KOPT-K1 (cell line): ENCODE results near the gene PPP1R8.

Experiments used
- H3K27ac ChIP-seq: fragments of 200-600 bp; sonication (generic); 2 replicates; pipeline ENCODE4 v1.5.1; 2016; ENCODE audit warnings: antibody characterized with exemption, mild to moderate bottlenecking, low read depth, low read length; ENCODE audit not compliant: poor library complexity, severe bottlenecking
- H3K36me3 ChIP-seq: fragments of 200-600 bp; sonication (generic); 2 replicates; pipeline ENCODE4 v1.5.1; 2017; ENCODE audit warnings: antibody characterized with exemption, mild to moderate bottlenecking, low read length, moderate library complexity; ENCODE audit not compliant: insufficient read depth
- H3K9me3 ChIP-seq: fragments of 200-600 bp; sonication (generic); 2 replicates; pipeline ENCODE4 v1.5.1; 2017; ENCODE audit warnings: antibody characterized with exemption, low read length, mild to moderate bottlenecking; ENCODE audit not compliant: insufficient read depth, poor library complexity, severe bottlenecking

The PPP1R8 gene

DNA sequence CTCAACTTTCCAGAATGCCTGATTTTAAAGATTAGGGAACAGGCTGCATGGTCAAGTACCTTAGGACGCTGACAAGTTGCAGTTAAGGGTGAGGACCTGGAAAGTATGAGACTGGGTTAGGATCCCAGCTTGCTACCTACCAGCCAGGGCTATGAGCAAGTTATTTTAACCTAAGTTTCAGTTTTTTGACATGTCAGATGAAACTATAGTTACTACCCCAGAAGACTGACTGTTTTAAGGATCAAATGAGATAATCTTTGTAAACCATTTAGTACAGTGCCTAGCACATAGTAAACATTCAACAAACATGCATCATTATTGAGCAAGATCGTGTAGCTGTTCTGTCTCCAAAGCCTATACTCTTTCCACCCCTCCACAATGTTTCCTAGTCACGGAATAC is 56.2 kb downstream of the PPP1R8 start:
- Histone ChIP-seq H3K27ac (no peak overlapping the region), H3K9me3 (no peaks in the 10 kb centered on the region), H3K36me3 (peaks cover 30% of the 10 kb centered on the region)

DNA sequence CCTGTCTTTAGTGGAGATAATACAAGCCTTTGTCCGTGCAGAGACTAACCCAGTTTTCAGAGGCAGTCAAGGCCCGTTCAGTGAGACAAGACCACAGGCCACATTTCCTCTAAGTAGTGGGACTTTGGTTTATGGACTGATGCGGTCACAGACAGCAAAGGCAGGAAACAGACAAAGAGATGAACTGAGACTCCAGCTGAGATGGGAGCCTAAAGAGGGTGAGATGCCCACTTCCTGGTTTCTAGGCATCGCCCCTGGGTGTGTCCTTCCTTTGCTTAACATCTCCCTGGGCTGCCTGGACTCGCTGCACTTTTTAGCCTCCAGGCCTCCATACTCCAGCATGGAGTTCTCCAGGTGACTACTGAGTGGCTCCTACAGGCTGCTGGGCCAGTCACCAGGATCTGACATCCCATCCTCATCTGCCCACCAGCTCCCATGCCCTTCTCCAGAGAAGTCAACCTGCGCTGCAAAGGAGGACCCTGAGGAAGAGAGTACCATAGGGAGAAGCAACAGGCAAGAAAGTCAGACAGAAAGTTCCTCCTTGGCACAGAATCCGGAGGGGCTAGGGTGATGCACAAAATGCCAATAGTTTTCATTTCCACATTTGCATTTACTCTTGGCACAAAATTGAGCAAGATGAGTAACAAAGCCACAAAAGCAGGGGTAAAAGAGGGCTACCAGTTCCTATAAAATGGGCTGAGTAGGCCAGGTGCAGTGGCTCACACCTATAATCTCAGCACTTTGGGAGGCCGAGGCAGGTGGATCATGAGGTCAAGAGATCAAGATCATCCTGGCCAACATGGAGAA is 56.8 kb downstream of the PPP1R8 start:
- Histone ChIP-seq H3K9me3 (no peaks in the 10 kb centered on the region), H3K36me3 (peaks cover 37% of the 10 kb centered on the region), H3K27ac (peak overlapping the region; percentile 18)

DNA sequence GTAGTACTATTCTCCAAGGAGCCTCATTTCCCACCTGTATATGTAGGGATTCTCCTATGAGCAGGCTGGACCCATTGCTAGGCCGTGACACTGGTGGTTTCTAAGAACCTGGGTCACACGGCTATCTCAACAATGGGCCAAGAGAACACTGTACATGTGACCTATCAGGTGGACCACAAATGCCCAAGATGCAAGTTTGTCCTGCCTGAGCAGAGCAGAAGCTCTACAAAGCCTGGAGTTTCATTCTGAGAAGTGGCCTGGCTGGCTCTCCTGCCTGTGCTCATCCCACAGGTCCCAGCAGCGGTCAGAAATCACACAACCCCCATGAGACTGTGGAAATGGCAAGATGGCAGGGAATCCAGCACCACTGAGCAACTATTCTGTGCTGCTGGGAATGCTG is 58.9 kb downstream of the PPP1R8 start:
- H3K27ac ChIP-seq: no peak overlapping the region
- H3K9me3 ChIP-seq: no peaks in the 10 kb centered on the region
- H3K36me3 ChIP-seq: peaks cover 58% of the 10 kb centered on the region

DNA sequence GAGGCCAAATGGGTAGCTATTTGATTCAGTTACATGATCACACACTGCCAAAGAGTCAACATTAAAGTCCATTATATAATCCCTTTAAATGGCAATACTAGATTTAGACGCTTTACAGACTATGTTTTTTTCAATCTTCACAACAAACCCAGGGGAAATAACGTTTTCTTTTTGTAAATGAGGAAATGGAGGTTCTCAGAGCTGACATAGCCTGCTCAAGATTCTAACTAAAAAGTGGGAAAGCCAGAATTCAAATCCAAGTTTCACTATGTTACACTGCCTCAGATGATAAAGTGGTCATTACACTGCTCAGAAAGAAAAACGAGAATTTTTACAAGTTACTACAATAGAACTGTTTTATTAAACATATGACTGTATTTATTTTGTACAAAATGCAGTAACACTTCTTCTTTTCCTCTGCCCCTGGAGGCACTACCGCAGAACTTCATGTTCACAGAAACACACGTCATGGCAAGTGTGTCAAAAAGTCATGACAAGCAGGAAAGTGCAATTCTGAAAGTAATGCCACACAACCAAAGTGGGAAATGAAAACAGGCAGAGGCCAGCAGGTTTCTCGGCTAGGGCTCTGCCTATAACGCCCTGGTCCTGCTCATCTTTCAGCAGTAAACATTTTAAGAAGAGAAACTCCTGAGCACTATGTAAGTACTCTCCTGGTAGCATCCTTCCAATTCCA is 60.8 kb downstream of the PPP1R8 start:
- Histone ChIP-seq H3K27ac (no peak overlapping the region), H3K9me3 (no peaks in the 10 kb centered on the region), H3K36me3 (peaks cover 76% of the 10 kb centered on the region)

DNA sequence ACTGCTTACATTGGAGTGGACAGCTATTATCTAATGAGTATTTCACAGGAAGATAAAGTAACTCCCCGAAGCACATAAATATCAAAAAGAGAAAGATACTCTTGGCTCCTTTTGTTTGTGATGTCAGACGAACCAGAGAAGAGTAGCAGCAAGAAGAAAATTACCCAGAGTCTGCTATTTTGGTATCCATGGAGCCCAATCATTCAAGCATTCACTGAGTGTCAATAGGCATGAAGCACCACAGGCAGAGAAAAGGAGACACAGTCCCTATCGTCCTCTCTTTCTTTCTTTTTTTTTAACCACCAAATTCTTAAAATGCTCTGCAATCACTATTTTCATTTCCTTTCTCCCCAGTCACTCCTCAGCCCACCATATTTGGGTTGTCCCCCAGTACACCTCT is 63.9 kb downstream of the PPP1R8 start:
- Histone ChIP-seq H3K27ac (no peak overlapping the region), H3K9me3 (no peaks in the 10 kb centered on the region), H3K36me3 (peaks cover 98% of the 10 kb centered on the region)
